Measurements from ENCODE around the gene SPEM2. TPM values are rescaled to one million over a fixed set of nuclear protein-coding genes. Genes with fewer than 3 reads are reported as not detected.

SPEM2 gene
- total RNA-seq, 3 donors from 2014 or later = not detected

DNA sequence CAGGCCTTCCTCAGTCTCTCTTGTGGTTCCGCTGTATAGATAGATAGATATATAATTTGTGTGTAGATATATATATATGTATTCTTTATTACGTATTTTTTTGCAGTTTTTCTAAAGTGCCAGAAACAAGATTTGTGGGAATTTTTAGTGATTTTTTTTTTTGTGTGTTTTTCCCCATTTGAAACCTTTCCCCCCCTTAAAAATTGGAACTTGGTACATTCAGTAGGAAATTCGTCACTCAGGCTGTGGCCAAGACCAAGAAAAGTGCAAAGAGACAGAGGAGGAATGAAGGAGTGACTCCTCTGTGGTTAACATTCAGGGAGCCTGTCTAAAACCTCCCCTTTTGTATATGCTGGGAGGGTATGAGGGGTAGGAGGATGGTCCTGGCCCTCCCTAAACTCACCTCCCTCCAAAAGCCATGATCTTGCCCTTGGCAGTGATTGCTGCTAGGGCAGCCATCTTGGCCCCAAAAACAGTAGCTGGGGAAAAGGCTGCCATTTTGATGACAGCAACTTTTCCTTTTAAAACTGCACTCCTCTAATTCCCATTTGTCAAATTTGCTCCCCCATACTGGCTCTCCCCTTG, 34.6 kb downstream of the SPEM2 start:
- TF ChIP-seq, protein P1, sequence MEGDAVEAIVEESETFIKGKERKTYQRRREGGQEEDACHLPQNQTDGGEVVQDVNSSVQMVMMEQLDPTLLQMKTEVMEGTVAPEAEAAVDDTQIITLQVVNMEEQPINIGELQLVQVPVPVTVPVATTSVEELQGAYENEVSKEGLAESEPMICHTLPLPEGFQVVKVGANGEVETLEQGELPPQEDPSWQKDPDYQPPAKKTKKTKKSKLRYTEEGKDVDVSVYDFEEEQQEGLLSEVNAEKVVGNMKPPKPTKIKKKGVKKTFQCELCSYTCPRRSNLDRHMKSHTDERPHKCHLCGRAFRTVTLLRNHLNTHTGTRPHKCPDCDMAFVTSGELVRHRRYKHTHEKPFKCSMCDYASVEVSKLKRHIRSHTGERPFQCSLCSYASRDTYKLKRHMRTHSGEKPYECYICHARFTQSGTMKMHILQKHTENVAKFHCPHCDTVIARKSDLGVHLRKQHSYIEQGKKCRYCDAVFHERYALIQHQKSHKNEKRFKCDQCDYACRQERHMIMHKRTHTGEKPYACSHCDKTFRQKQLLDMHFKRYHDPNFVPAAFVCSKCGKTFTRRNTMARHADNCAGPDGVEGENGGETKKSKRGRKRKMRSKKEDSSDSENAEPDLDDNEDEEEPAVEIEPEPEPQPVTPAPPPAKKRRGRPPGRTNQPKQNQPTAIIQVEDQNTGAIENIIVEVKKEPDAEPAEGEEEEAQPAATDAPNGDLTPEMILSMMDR (IDR thresholded peaks at IDR 0.05) = no peak
- no peaks in the 10 kb centered on the region for H3K4me1 ChIP-seq (ENCODE audit: low read depth)
- no peaks in the 10 kb centered on the region for H3K36me3 ChIP-seq (ENCODE audit: low read depth)
- no peak for DNase-seq
- H3K9me3 ChIP-seq = no peaks in the 10 kb centered on the region
- no peak overlapping the region for H3K4me3 ChIP-seq
- intact Hi-C loops (cut with DNase I, micrococcal nuclease) = no loop called here
- ATAC-seq = no peak

DNA sequence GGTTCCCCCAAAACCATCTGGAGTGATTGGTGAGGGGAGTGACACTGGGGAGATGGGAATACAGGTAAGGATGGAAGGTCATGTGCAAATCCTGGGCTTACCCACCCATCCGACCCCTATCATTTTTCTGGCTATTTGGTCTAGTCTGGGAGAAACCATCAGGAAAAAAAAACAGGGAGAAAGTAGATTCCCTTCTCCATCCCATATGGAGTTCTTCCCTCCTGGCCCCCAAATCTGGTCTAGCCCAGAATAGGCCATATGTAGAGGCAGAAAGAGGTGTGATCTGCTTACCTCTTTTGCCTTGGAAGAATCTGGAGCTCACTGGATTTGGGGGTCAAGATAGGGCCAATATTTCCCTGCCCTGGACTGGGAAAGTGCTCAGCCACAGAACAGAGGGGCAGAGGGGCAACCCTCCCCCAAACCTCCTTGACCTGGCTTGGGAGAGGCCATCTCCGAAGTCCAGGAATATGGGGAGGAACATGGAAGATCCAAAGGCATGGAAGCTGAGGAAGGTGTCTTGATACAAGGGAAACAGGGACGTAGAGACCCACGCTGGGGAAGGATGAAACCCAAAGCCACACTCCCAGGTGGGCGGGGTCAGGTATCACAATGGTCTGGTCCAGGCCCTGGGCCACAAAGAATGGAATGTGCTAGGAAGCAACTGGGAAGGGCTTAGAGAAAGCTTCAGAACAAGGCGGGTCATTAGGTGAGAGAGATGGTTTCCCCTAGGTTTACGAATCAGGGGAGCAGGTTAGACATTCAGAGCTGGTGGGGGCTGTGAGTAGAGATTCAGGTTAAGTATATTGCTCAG, 35.6 kb downstream of the SPEM2 start:
- TF ChIP-seq, protein P1 (IDR thresholded peaks at IDR 0.05) = no peak
- Histone ChIP-seq H3K4me1 (ENCODE audit: low read depth) (no peaks in the 10 kb centered on the region), H3K36me3 (ENCODE audit: low read depth) (no peaks in the 10 kb centered on the region), H3K9me3 (no peaks in the 10 kb centered on the region), H3K4me3 (no peak overlapping the region)
- no peak for DNase-seq
- ATAC-seq = no peak
- intact Hi-C loops (cut with DNase I, micrococcal nuclease) = no loop called here

DNA sequence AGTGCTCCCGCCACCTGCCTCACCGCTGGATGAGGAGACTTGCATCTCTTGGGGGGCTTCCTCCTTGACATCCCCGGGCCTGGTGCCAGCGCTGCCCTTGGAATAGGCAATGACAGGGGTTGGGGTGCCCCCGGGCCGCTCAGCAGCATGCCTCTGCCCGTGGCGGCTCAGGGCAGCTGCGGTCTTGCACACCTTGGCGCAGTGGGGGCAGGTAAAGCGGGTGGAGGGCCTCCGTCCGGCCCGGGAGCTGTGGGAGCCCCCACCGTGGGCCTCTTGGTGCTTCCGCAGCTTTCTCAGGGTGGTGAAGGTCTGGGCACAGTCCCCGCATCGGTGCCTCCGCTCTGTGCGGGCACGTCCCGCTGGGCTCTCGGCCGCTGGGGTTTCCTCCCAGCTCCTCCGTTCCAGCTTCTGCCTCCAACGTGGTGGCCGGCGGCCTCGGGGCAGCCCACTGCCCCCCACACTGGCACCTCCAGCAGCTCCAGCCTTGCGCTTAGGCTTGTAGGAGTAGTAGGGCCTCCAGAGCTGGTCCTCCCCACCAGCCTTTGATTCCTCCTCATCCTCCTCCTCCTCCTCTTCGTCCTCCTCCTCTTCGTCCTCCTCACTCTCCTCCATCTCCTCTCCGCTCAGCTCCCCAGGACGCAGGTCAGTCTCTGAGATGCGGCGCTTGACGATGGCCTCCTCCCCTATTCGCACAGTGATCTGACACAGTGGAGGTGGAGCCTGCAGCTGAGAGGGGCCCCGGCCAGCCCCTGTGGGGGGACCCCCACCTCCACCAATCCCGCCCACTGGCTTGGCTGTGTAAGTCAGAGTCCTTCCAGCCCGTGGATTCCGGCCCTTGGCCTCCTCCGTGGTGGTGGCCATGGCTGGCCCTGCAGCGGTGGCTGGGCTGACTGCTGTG, 37.3 kb downstream of the SPEM2 start:
- no peaks in the 10 kb centered on the region for H3K36me3 ChIP-seq (ENCODE audit: low read depth)
- ATAC-seq (no peak), DNase-seq (peak in 1 of 3 donors; percentile 50)
- intact Hi-C loops (cut with DNase I, micrococcal nuclease) = no loop called here
- peaks cover 6% of the 10 kb centered on the region for H3K4me1 ChIP-seq (ENCODE audit: low read depth)
- no peak overlapping the region for H3K4me3 ChIP-seq
- no peaks in the 10 kb centered on the region for H3K9me3 ChIP-seq
- TF ChIP-seq, protein P1 (IDR thresholded peaks at IDR 0.05) = no peak

DNA sequence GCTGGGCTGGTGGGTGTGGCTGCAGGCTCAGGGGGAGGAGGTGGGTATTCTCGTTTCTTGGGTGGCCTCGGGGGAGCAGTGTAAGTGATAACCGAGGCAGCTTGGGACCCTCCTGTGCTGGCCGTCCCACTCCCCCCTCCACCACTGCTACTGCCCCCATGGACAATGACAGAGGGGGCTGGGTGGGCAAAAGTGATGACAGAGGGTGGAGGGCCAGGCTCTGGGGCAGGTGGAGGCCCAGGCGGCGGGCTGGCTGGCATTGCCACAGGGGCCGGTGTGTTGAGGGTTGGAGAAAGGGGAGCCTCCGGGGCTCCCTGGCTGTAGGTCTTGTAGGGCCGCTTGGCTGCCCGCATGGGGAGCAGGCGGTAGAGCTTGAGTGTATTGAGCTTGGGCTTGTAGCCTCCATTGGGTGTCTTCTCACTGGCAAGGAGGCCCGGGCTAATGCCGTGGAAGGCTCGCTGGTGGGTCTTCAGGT, 38.0 kb downstream of the SPEM2 start:
- no peaks in the 10 kb centered on the region for H3K9me3 ChIP-seq
- H3K4me3 ChIP-seq = no peak overlapping the region
- ATAC-seq = no peak
- intact Hi-C loops (cut with DNase I, micrococcal nuclease) = no loop called here
- DNase-seq = peak in 1 of 3 donors; percentile 48
- H3K36me3 ChIP-seq (ENCODE audit: low read depth) = no peaks in the 10 kb centered on the region
- peaks cover 6% of the 10 kb centered on the region for H3K4me1 ChIP-seq (ENCODE audit: low read depth)
- TF ChIP-seq, protein P1 (IDR thresholded peaks at IDR 0.05) = no peak

DNA sequence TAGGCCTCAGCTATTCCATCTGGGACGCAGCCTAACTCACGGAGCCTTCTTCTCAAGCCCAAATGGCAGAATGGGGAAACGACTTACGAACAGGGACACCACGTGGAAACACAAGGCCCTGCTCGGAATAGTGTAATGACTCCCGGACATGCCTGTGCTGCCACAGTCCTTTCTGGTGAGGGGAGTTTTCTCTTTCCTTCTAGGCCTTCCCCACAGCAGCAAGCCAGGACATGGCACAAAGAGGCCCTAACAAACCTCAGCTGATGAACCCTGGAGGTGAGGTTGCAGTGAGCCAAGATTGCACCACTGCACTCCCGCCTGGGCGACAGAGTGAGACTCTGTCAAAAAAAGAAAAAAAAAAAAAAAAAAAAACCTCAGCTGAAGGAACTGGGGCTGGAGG, 38.7 kb downstream of the SPEM2 start:
- DNase-seq (no peak), ATAC-seq (no peak)
- no peaks in the 10 kb centered on the region for H3K36me3 ChIP-seq (ENCODE audit: low read depth)
- TF ChIP-seq, protein P1 (IDR thresholded peaks at IDR 0.05) = no peak
- H3K4me1 ChIP-seq (ENCODE audit: low read depth) = peaks cover 6% of the 10 kb centered on the region
- intact Hi-C loops (cut with DNase I, micrococcal nuclease) = no loop called here
- no peaks in the 10 kb centered on the region for H3K9me3 ChIP-seq
- H3K4me3 ChIP-seq = no peak overlapping the region
